IPS DF 4.7 (cell line): ENCODE measurements around the gene NUDT14.

Experiments used
- DNase-seq: peaks from one replicate; pipeline ENCODE4 v3.0.0-alpha.2; 2013; ENCODE audit warnings: low spot score; ENCODE audit errors: extremely low read depth

NUDT14 gene

GRCh38 chr14:105199093-105199492, 18.0 kb upstream of the NUDT14 start:
- no peak for DNase-seq

- DNase-seq = no peak
Observed at GRCh38 chr14:105198588-105198987, 17.5 kb upstream of the NUDT14 start.

- DNase-seq = no peak
Observed at GRCh38 chr14:105197211-105197641, 16.1 kb upstream of the NUDT14 start.

GRCh38 chr14:105196265-105196960, 15.3 kb upstream of the NUDT14 start:
- no peak for DNase-seq

GRCh38 chr14:105195522-105196264, 14.6 kb upstream of the NUDT14 start:
- no peak for DNase-seq

GRCh38 chr14:105195051-105195450, 13.9 kb upstream of the NUDT14 start:
- DNase-seq = no peak

- no peak for DNase-seq
Observed at GRCh38 chr14:105193916-105194782, 13.0 kb upstream of the NUDT14 start.

- DNase-seq = no peak
Observed at GRCh38 chr14:105192866-105193731, 12.0 kb upstream of the NUDT14 start.

- DNase-seq = no peak
Observed at GRCh38 chr14:105187935-105188524, 6.9 kb upstream of the NUDT14 start.

GRCh38 chr14:105187116-105187515, 6.0 kb upstream of the NUDT14 start:
- DNase-seq = no peak

GRCh38 chr14:105185973-105186372, 4.9 kb upstream of the NUDT14 start:
- DNase-seq = no peak

- no peak for DNase-seq
Observed at GRCh38 chr14:105185001-105185400, 3.9 kb upstream of the NUDT14 start.

GRCh38 chr14:105184461-105184860, 3.3 kb upstream of the NUDT14 start:
- no peak for DNase-seq

- DNase-seq = no peak
Observed at GRCh38 chr14:105182296-105183020, 1.3 kb upstream of the NUDT14 start.

GRCh38 chr14:105181549-105182295, 610 bp upstream of the NUDT14 start:
- no peak for DNase-seq

- no peak for DNase-seq
Observed at GRCh38 chr14:105179191-105179590, 1.9 kb downstream of the NUDT14 start.

- no peak for DNase-seq
Observed at GRCh38 chr14:105178868-105179140, 2.3 kb downstream of the NUDT14 start.

- DNase-seq = no peak
Observed at GRCh38 chr14:105178069-105178867, 2.8 kb downstream of the NUDT14 start.

GRCh38 chr14:105177082-105177481, 4.0 kb downstream of the NUDT14 start:
- no peak for DNase-seq
